Measurements from ENCODE around the gene SMPDL3B. TPM values are rescaled to one million over a fixed set of nuclear protein-coding genes. Genes with fewer than 3 reads are reported as not detected.

Gene SMPDL3B, protein sequence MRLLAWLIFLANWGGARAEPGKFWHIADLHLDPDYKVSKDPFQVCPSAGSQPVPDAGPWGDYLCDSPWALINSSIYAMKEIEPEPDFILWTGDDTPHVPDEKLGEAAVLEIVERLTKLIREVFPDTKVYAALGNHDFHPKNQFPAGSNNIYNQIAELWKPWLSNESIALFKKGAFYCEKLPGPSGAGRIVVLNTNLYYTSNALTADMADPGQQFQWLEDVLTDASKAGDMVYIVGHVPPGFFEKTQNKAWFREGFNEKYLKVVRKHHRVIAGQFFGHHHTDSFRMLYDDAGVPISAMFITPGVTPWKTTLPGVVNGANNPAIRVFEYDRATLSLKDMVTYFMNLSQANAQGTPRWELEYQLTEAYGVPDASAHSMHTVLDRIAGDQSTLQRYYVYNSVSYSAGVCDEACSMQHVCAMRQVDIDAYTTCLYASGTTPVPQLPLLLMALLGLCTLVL
- total RNA-seq = 10 to 100 TPM; 17.3 to 45.4 (median 30.9) TPM
- long read RNA-seq, donor 1, transcript SMPDL3B-202 (8 exons, 1,878 nt) = major isoform, 16 of 23 reads
- long read RNA-seq, donor 1, partial matches to known transcripts = 6 of 23 reads
- long read RNA-seq, donor 1, other reads (novel, unspliced or antisense) = 1 of 23 reads
- long read RNA-seq, donor 2, transcript SMPDL3B-202 (8 exons, 1,878 nt) = major isoform, 19 of 20 reads
- long read RNA-seq, donor 2, partial matches to known transcripts = 0 of 20 reads
- long read RNA-seq, donor 2, other reads (novel, unspliced or antisense) = 1 of 20 reads

DNA sequence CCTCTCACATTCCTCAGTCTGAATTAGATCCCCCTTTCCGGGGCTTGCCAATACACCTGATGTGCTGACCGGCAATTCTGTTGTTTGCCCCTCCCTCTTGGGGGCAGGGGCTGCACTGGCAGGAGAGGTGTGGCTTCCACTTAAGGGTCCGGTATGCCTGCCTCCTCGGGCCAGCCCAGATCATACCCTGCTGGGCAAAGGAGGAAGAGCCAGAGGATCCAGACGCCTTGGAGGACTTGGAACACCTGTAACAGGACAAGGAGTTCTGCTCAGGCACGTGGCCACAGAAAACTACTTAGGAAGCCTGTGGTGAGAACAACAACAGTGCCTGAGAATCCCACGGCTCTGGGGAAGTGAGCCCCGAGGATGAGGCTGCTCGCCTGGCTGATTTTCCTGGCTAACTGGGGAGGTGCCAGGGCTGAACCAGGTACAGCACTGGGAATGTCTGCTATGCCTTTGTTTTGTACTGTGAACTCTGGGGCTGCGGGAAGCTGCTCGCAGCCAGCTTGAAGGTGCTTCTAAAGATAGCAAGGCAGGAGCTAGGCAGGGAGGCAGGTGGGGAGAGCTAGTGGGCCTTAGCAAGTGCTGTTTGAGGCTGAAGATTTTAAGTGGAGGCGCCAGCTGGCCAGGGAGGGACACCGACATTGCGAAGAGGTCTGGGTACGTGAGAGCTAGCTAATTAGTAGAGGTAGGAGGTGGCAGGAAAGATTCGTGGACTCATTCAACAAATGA lies at the start of gene SMPDL3B:
Gene SMPDL3B (plus strand): TSS at position 183 of the 732 bp plus-strand sequence. CDS start 184 bp downstream, at position 367.
- H3K36me3 ChIP-seq (ENCODE audit: low read depth) = no peaks in the 10 kb centered on the region
- intact Hi-C loops (cut with DNase I, micrococcal nuclease) = no loop called here
- TF ChIP-seq, protein P1, sequence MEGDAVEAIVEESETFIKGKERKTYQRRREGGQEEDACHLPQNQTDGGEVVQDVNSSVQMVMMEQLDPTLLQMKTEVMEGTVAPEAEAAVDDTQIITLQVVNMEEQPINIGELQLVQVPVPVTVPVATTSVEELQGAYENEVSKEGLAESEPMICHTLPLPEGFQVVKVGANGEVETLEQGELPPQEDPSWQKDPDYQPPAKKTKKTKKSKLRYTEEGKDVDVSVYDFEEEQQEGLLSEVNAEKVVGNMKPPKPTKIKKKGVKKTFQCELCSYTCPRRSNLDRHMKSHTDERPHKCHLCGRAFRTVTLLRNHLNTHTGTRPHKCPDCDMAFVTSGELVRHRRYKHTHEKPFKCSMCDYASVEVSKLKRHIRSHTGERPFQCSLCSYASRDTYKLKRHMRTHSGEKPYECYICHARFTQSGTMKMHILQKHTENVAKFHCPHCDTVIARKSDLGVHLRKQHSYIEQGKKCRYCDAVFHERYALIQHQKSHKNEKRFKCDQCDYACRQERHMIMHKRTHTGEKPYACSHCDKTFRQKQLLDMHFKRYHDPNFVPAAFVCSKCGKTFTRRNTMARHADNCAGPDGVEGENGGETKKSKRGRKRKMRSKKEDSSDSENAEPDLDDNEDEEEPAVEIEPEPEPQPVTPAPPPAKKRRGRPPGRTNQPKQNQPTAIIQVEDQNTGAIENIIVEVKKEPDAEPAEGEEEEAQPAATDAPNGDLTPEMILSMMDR (IDR thresholded peaks at IDR 0.05) = peak; percentile 18
- H3K4me3 ChIP-seq = peak within 1 kb of the TSS; percentile 9
- H3K4me1 ChIP-seq (ENCODE audit: low read depth) = peaks cover 4% of the 10 kb centered on the region
- DNase-seq (peak; percentile 69 to 83 (median 82)), ATAC-seq (peak; percentile 97)
- no peaks in the 10 kb centered on the region for H3K9me3 ChIP-seq

DNA sequence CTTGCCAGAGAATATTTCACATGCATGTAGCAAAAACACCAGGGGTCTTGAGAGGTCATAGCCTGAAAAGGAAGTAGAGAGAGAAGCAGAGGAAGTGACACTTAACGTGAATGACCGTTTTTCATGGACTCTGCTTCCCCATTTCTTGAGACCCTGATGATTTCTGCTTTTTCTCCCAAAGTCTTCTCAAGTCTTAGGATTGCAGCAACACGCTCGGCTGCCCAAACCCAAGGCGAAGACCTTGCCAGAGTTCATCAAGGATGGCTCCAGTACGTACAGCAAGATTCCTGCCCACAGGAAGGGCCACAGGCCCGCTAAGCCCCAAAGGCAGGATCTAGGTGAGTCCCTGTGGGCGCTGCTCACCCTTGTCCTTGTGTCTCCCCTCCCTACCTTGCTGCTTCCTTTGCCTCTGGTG lies 49.7 kb upstream of the SMPDL3B start:
- intact Hi-C loops (cut with DNase I, micrococcal nuclease) = no loop called here
- ATAC-seq (peak; percentile 12), DNase-seq (no peak)

DNA sequence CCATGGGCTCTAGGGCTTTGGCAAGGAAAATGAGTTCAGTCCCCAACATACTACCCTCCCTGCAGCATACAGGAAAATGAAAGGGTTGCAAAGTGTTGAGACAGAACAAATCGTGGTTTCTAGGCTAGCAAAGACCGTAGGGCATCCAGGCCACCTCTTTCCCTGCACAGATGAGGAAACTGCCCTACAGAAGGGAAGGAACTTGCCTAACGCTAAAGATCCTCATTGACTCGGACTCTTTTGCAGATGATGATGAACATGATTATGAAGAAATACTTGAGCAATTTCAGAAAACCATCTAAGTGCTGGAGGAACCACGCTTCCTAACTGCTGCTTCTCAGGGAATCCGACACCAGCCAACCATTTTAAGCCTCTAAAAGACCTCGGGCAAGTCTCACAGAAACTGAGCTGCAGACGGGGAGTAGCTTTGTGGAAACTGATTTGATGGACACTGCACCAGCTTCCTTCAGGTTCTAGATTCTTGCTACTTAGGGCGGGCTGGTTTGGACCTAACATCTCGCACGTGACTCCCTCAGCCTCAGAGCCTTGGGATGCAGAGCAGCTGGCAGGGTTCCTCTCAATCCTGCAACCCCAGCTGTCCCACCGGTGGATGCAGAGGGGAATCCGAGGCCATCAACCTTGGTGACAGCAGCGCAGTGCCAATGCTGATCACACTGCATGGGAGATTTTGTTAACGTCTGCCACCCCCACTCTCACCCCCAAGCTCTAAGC lies 49.0 kb upstream of the SMPDL3B start:
- no peaks in the 10 kb centered on the region for H3K36me3 ChIP-seq (ENCODE audit: low read depth)
- TF ChIP-seq, protein P1 (IDR thresholded peaks at IDR 0.05) = no peak
- intact Hi-C loops (cut with DNase I, micrococcal nuclease) = no loop called here
- DNase-seq = no peak
- no peaks in the 10 kb centered on the region for H3K9me3 ChIP-seq
- H3K4me3 ChIP-seq = no peak overlapping the region
- H3K4me1 ChIP-seq (ENCODE audit: low read depth) = peaks cover 6% of the 10 kb centered on the region
- ATAC-seq = peak; percentile 30

More for the DNA sequence above, 49.7 kb upstream of the SMPDL3B start:
- H3K9me3 ChIP-seq = no peaks in the 10 kb centered on the region
- no peak overlapping the region for H3K4me3 ChIP-seq
- H3K4me1 ChIP-seq (ENCODE audit: low read depth) = peaks cover 6% of the 10 kb centered on the region
- no peaks in the 10 kb centered on the region for H3K36me3 ChIP-seq (ENCODE audit: low read depth)
- TF ChIP-seq, protein P1 (IDR thresholded peaks at IDR 0.05) = no peak

DNA sequence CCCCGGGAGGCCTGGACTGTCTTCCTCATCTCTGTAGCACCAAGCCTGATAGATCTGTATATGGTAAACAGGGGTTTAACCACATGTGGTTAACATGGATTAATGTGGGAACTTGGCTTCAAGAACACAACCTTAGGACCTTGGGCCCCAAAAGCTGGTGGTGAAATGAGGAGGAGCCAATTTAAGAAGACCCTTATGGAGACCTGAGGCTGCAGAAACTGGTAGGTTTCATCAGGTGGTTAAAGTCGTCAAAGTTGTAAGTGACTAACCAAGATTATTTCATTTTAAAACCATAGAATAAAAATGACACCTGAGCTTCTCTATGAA lies 48.5 kb upstream of the SMPDL3B start:
- ATAC-seq (no peak), DNase-seq (no peak)
- no peaks in the 10 kb centered on the region for H3K36me3 ChIP-seq (ENCODE audit: low read depth)
- TF ChIP-seq, protein P1 (IDR thresholded peaks at IDR 0.05) = no peak
- H3K4me3 ChIP-seq = no peak overlapping the region
- peaks cover 6% of the 10 kb centered on the region for H3K4me1 ChIP-seq (ENCODE audit: low read depth)
- intact Hi-C loops (cut with DNase I, micrococcal nuclease) = no loop called here
- H3K9me3 ChIP-seq = no peaks in the 10 kb centered on the region

DNA sequence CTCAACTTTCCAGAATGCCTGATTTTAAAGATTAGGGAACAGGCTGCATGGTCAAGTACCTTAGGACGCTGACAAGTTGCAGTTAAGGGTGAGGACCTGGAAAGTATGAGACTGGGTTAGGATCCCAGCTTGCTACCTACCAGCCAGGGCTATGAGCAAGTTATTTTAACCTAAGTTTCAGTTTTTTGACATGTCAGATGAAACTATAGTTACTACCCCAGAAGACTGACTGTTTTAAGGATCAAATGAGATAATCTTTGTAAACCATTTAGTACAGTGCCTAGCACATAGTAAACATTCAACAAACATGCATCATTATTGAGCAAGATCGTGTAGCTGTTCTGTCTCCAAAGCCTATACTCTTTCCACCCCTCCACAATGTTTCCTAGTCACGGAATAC lies 48.1 kb upstream of the SMPDL3B start:
- TF ChIP-seq, protein P1 (IDR thresholded peaks at IDR 0.05) = no peak
- Histone ChIP-seq H3K4me1 (ENCODE audit: low read depth) (peaks cover 6% of the 10 kb centered on the region), H3K36me3 (ENCODE audit: low read depth) (peaks cover under 1% of the 10 kb centered on the region), H3K9me3 (no peaks in the 10 kb centered on the region), H3K4me3 (no peak overlapping the region)
- ATAC-seq (no peak), DNase-seq (no peak)
- intact Hi-C loops (cut with DNase I, micrococcal nuclease) = no loop called here

All from mucosa of descending colon (tissue), 3 donors.